ENCODE results near the gene EXOSC1. TPM values are rescaled to one million over a fixed set of nuclear protein-coding genes. Genes with fewer than 3 reads are reported as not detected.
"Not testable (repeated sequence)": the region's sequence is repeated elsewhere in the genome, so short reads cannot be mapped to it uniquely, and the experiment has no call there.

The EXOSC1 gene
- total RNA-seq, 2 donors from 2014 or later, result 41.3 to 58.0 TPM

GRCh38 chr10:97434055-97434454, 11.8 kb downstream of the EXOSC1 start:
- Mint-ChIP-seq H3K9me3 (no peaks in the 10 kb centered on the region), H3K27ac (peak overlapping the region; percentile 54 to 89), H3K36me3 (peaks cover 13 to 31% of the 10 kb centered on the region in 2 donors)
- DNase-seq (ENCODE audit: low spot score in 2 of 2) (no peak), ATAC-seq (no peak)

GRCh38 chr10:97428572-97428981, 17.2 kb downstream of the EXOSC1 start:
- Mint-ChIP-seq H3K9me3 (no peaks in the 10 kb centered on the region), H3K36me3 (peaks cover 45 to 65% of the 10 kb centered on the region in 2 donors), H3K27ac (peak overlapping the region; percentile 96 to 99)
- no peak for DNase-seq (ENCODE audit: low spot score in 2 of 2)
- ATAC-seq, result peak in 1 of 2 donors; percentile 3

GRCh38 chr10:97427571-97428179, 18.1 kb downstream of the EXOSC1 start:
- no peak for DNase-seq (ENCODE audit: low spot score in 2 of 2)
- peak; percentile 41 to 50 for ATAC-seq
- Mint-ChIP-seq H3K36me3 (peaks cover 45 to 65% of the 10 kb centered on the region in 2 donors), H3K9me3 (no peaks in the 10 kb centered on the region), H3K27ac (peak overlapping the region; percentile 96 to 99)

GRCh38 chr10:97426776-97427570, 18.8 kb downstream of the EXOSC1 start:
- no peak for ATAC-seq
- Mint-ChIP-seq H3K27ac (peak overlapping the region; percentile 96 to 99), H3K36me3 (peaks cover 45 to 63% of the 10 kb centered on the region in 2 donors), H3K9me3 (no peaks in the 10 kb centered on the region)
- DNase-seq (ENCODE audit: low spot score in 2 of 2), result no peak

GRCh38 chr10:97425964-97426775, 19.6 kb downstream of the EXOSC1 start, which contains the start of gene PGAM1:
TSS of gene PGAM1 (plus strand) at chr10:97426191. CDS start at chr10:97426308, 117 bp downstream.
- Mint-ChIP-seq H3K27ac (peak within 1 kb of the TSS; percentile 96 to 99), H3K9me3 (no peaks in the 10 kb centered on the region), H3K36me3 (peaks cover 40 to 58% of the 10 kb centered on the region in 2 donors)
- ATAC-seq (peak; percentile 76 to 78), DNase-seq (ENCODE audit: low spot score in 2 of 2) (peak; percentile 97 to 99)

GRCh38 chr10:97423757-97424098, 22.1 kb downstream of the EXOSC1 start:
- not testable (repeated sequence) for ATAC-seq; DNase-seq (ENCODE audit: low spot score in 2 of 2); H3K9me3 Mint-ChIP-seq
- peak overlapping the region; percentile 96 for H3K27ac Mint-ChIP-seq
- H3K36me3 Mint-ChIP-seq, result peaks cover 32 to 46% of the 10 kb centered on the region in 2 donors

- no peak for DNase-seq (ENCODE audit: low spot score in 2 of 2)
- Mint-ChIP-seq H3K9me3 (peaks cover 0 to 4% of the 10 kb centered on the region in 2 donors), H3K27ac (peak overlapping the region; percentile 80 to 100), H3K36me3 (peaks cover 7 to 15% of the 10 kb centered on the region in 2 donors)
- no peak for ATAC-seq
Observed at GRCh38 chr10:97416565-97416964, 29.2 kb downstream of the EXOSC1 start.

GRCh38 chr10:97412891-97413304, 32.9 kb downstream of the EXOSC1 start:
- DNase-seq (ENCODE audit: low spot score in 2 of 2), result peak; percentile 71 to 79
- H3K27ac Mint-ChIP-seq, result peak overlapping the region; percentile 89 to 98
- peaks cover 0 to 4% of the 10 kb centered on the region in 2 donors for H3K9me3 Mint-ChIP-seq
- H3K36me3 Mint-ChIP-seq, result peaks cover under 1 to 4% of the 10 kb centered on the region in 2 donors
- ATAC-seq, result peak; percentile 76 to 80

GRCh38 chr10:97411406-97411805, 34.4 kb downstream of the EXOSC1 start:
- Mint-ChIP-seq H3K36me3 (peaks cover 0 to 4% of the 10 kb centered on the region in 2 donors), H3K9me3 (peaks cover 0 to 4% of the 10 kb centered on the region in 2 donors), H3K27ac (no peak overlapping the region)
- DNase-seq (ENCODE audit: low spot score in 2 of 2), result no peak
- no peak for ATAC-seq

GRCh38 chr10:97408496-97408992, 37.3 kb downstream of the EXOSC1 start:
- DNase-seq (ENCODE audit: low spot score in 2 of 2), result no peak
- Mint-ChIP-seq H3K27ac (no peak overlapping the region), H3K36me3 (peaks cover 0 to 4% of the 10 kb centered on the region in 2 donors), H3K9me3 (peaks cover 0 to 4% of the 10 kb centered on the region in 2 donors)
- ATAC-seq, result no peak

GRCh38 chr10:97407952-97408248, 37.9 kb downstream of the EXOSC1 start:
- ATAC-seq (no peak), DNase-seq (ENCODE audit: low spot score in 2 of 2) (no peak)
- Mint-ChIP-seq H3K36me3 (peaks cover 0 to 4% of the 10 kb centered on the region in 2 donors), H3K9me3 (peaks cover 0 to 1% of the 10 kb centered on the region in 2 donors), H3K27ac (peak overlapping the region in 1 of 2 donors; percentile 72)

GRCh38 chr10:97407211-97407951, 38.4 kb downstream of the EXOSC1 start:
- Mint-ChIP-seq H3K36me3 (peaks cover 0 to 4% of the 10 kb centered on the region in 2 donors), H3K27ac (peak overlapping the region in 1 of 2 donors; percentile 72)
- peak; percentile 96 to 97 for ATAC-seq

GRCh38 chr10:97406483-97406882, 39.3 kb downstream of the EXOSC1 start:
- not testable (repeated sequence) for H3K36me3 Mint-ChIP-seq; ATAC-seq; DNase-seq (ENCODE audit: low spot score in 2 of 2); H3K27ac Mint-ChIP-seq; H3K9me3 Mint-ChIP-seq

More at GRCh38 chr10:97407211-97407951, 38.4 kb downstream of the EXOSC1 start:
- peak; percentile 63 to 80 for DNase-seq (ENCODE audit: low spot score in 2 of 2)
- no peaks in the 10 kb centered on the region for H3K9me3 Mint-ChIP-seq

- H3K27ac Mint-ChIP-seq, result no peak overlapping the region
- DNase-seq (ENCODE audit: low spot score in 2 of 2), result no peak
Observed at GRCh38 chr10:97406064-97406463, 39.7 kb downstream of the EXOSC1 start.

GRCh38 chr10:97404044-97404443, 41.8 kb downstream of the EXOSC1 start:
- H3K9me3 Mint-ChIP-seq, result no peaks in the 10 kb centered on the region
- ATAC-seq (no peak), DNase-seq (ENCODE audit: low spot score in 2 of 2) (no peak)
- H3K27ac Mint-ChIP-seq, result no peak overlapping the region
- peaks cover 0 to 5% of the 10 kb centered on the region in 2 donors for H3K36me3 Mint-ChIP-seq

More at GRCh38 chr10:97406064-97406463, 39.7 kb downstream of the EXOSC1 start:
- H3K36me3 Mint-ChIP-seq, result peaks cover under 1 to 4% of the 10 kb centered on the region in 2 donors
- no peaks in the 10 kb centered on the region for H3K9me3 Mint-ChIP-seq
- no peak for ATAC-seq

GRCh38 chr10:97401455-97401919, 44.3 kb downstream of the EXOSC1 start:
- Mint-ChIP-seq H3K36me3 (peaks cover 0 to 5% of the 10 kb centered on the region in 2 donors), H3K27ac (peak overlapping the region; percentile 96 to 98), H3K9me3 (no peaks in the 10 kb centered on the region)
- DNase-seq (ENCODE audit: low spot score in 2 of 2) (no peak), ATAC-seq (no peak)

Measured in activated naive CD4-positive, alpha-beta T cell treated with anti-CD3 and anti-CD28 coated beads, Interleukin-2, amount 50 U/mL, for 72 hours (primary cell).